ENCODE data around the gene IQCN.

The IQCN gene

GRCh38 chr19:18289471-18290301, 15.4 kb upstream of the IQCN start:
- no peak overlapping the region for H3K27ac ChIP-seq
- TF ChIP-seq CTCF (conservative IDR thresholded peaks at IDR 0.05): no peak
- no peak for TF ChIP-seq ZFX (IDR thresholded peaks at IDR 0.05)

GRCh38 chr19:18287836-18288772, 13.9 kb upstream of the IQCN start:
- no peak for TF ChIP-seq CTCF (conservative IDR thresholded peaks at IDR 0.05)
- TF ChIP-seq ZFX (IDR thresholded peaks at IDR 0.05): no peak
- H3K27ac ChIP-seq: no peak overlapping the region

- TF ChIP-seq ZFX (IDR thresholded peaks at IDR 0.05) (no peak), CTCF (conservative IDR thresholded peaks at IDR 0.05) (no peak)
- H3K27ac ChIP-seq: no peak overlapping the region
Measured at GRCh38 chr19:18286973-18287635, 12.9 kb upstream of the IQCN start.

GRCh38 chr19:18284712-18285360, 10.6 kb upstream of the IQCN start:
- no peak overlapping the region for H3K27ac ChIP-seq
- no peak for TF ChIP-seq ZFX (IDR thresholded peaks at IDR 0.05)
- no peak for TF ChIP-seq CTCF (conservative IDR thresholded peaks at IDR 0.05)

GRCh38 chr19:18283338-18283737, 9.1 kb upstream of the IQCN start:
- no peak for TF ChIP-seq CTCF (conservative IDR thresholded peaks at IDR 0.05)
- TF ChIP-seq ZFX (IDR thresholded peaks at IDR 0.05): no peak
- H3K27ac ChIP-seq: no peak overlapping the region; the same call in 1 of the 2 replicates

- H3K27ac ChIP-seq: peak overlapping the region; percentile 96
- TF ChIP-seq ZFX (IDR thresholded peaks at IDR 0.05) (no peak), CTCF (conservative IDR thresholded peaks at IDR 0.05) (no peak)
Measured at GRCh38 chr19:18282788-18283141, 8.5 kb upstream of the IQCN start.

All from C4-2B (cell line).